ENCODE measurements around the gene PLCD3. TPM values are rescaled to one million over a fixed set of nuclear protein-coding genes. Genes with fewer than 3 reads are reported as not detected.
A peak's percentile ranks its signal among the peaks of the same experiment; 100 is the strongest.

PLCD3 gene
- total and polyA plus RNA-seq, 2 of the 13 experiments (the other 11 are each of a cell fraction or from before 2014, with no cell fraction given) = 11.3 to 39.1 TPM

GRCh38 chr17:45129426-45129939 lies 2.8 kb downstream of the PLCD3 start (continued):
- TF ChIP-seq SOX5 (CRISPR knock-in tag; IDR thresholded peaks at IDR 0.05; ENCODE audit: borderline replicate concordance) (peak; percentile 54; the same call in 1 of the 2 replicates), RELA (CRISPR knock-in tag; IDR thresholded peaks at IDR 0.05) (no peak), ZSCAN9 (CRISPR knock-in tag; IDR thresholded peaks at IDR 0.05; ENCODE audit: borderline replicate concordance) (peak; percentile 86), NR3C1 (CRISPR knock-in tag; IDR thresholded peaks at IDR 0.05) (no peak), SRSF1 (optimal IDR thresholded peaks at IDR 0.05; ENCODE audit: low read depth, low read length) (no peak), ZNF205 (CRISPR knock-in tag; IDR thresholded peaks at IDR 0.05) (no peak), AGO2 (optimal IDR thresholded peaks at IDR 0.05; ENCODE audit: low read depth, low read length) (no peak), NCOA5 (CRISPR knock-in tag; IDR thresholded peaks at IDR 0.05) (no peak), ZNF30 (CRISPR knock-in tag; IDR thresholded peaks at IDR 0.05) (no peak), SNRNP70 (IDR thresholded peaks at IDR 0.05; ENCODE audit: low read depth, low read length) (no peak), ZMYM3 (CRISPR knock-in tag; IDR thresholded peaks at IDR 0.05) (peak; percentile 57), SATB2 (CRISPR knock-in tag; IDR thresholded peaks at IDR 0.05) (no peak), AGO1 (IDR thresholded peaks at IDR 0.05; ENCODE audit: low read depth, low read length, poor library complexity, severe bottlenecking) (no peak), NFYB (CRISPR knock-in tag; IDR thresholded peaks at IDR 0.05) (no peak), GATAD2A (CRISPR knock-in tag; IDR thresholded peaks at IDR 0.05) (peak; percentile 78), ERF (CRISPR knock-in tag; IDR thresholded peaks at IDR 0.05) (peak; percentile 30; the same call in 1 of the 2 replicates), CEBPG (CRISPR knock-in tag; IDR thresholded peaks at IDR 0.05) (peak; percentile 93), SMAD1 (CRISPR knock-in tag; IDR thresholded peaks at IDR 0.05; ENCODE audit: borderline replicate concordance, low read depth) (no peak), ZNF263 (CRISPR knock-in tag; IDR thresholded peaks at IDR 0.05) (peak; percentile 98), ZBTB39 (CRISPR knock-in tag; IDR thresholded peaks at IDR 0.05) (no peak), DNMT3B (CRISPR knock-in tag; conservative IDR thresholded peaks at IDR 0.05) (0 out of 2 replicates have a peak, but pooled peaks have one; percentile 33), ZNF496 (CRISPR knock-in tag; IDR thresholded peaks at IDR 0.05; ENCODE audit: insufficient replicate concordance) (no peak), SSRP1 (CRISPR knock-in tag; IDR thresholded peaks at IDR 0.05) (no peak), IRX3 (CRISPR knock-in tag; IDR thresholded peaks at IDR 0.05; ENCODE audit: borderline replicate concordance, low read depth) (no peak), ZNF234 (CRISPR knock-in tag; conservative IDR thresholded peaks at IDR 0.05) (no peak), SP140L (CRISPR knock-in tag; IDR thresholded peaks at IDR 0.05; ENCODE audit: borderline replicate concordance) (no peak)
